ENCODE results near the gene ZNF718.

DNA sequence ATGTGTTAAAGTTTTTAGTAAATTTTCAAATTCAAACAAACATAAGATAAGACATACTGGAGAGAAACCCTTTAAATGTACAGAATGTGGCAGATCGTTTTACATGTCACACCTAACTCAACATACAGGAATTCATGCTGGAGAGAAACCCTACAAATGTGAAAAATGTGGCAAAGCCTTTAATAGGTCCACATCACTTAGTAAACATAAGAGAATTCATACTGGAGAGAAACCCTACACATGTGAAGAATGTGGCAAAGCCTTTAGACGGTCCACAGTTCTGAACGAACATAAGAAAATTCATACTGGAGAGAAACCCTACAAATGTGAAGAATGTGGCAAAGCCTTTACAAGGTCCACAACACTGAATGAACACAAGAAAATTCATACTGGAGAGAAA lies 38.4 kb upstream of the ZNF718 start:
- no peak for TF ChIP-seq CTCF (IDR thresholded peaks at IDR 0.05)
- no peak for TF ChIP-seq POLR2A (IDR thresholded peaks at IDR 0.05)
